NB4 (cell line): ENCODE data around the gene WDR36.

Experiments
- DNase-seq: peaks from one replicate; pipeline ENCODE4 v3.0.0; 2010; ENCODE audit warnings: low read depth
- H3K4me3 ChIP-seq: one replicate; pipeline ENCODE4 v1.5.1; 2011; ENCODE audit warnings: mild to moderate bottlenecking, low read depth, low read length, moderate library complexity
- CTCF ChIP-seq: IDR thresholded peaks from one replicate; pipeline ENCODE4 v1.5.1; 2012; ENCODE audit warnings: low read depth, low read length
- MYC ChIP-seq: IDR thresholded peaks from 2 replicates; pipeline ENCODE4 v1.6.1; 2011; ENCODE audit warnings: low read depth, low read length
- POLR2A ChIP-seq: IDR thresholded peaks from 2 replicates; pipeline ENCODE4 v1.6.1; 2011; ENCODE audit warnings: mild to moderate bottlenecking; ENCODE audit not compliant: insufficient read length; ENCODE audit errors: extremely low read depth
- TF ChIP-seq, protein P1 (sequence below): IDR thresholded peaks from 2 replicates; pipeline ENCODE4 v1.6.1; 2011; ENCODE audit warnings: low read depth, low read length

Gene WDR36

DNA sequence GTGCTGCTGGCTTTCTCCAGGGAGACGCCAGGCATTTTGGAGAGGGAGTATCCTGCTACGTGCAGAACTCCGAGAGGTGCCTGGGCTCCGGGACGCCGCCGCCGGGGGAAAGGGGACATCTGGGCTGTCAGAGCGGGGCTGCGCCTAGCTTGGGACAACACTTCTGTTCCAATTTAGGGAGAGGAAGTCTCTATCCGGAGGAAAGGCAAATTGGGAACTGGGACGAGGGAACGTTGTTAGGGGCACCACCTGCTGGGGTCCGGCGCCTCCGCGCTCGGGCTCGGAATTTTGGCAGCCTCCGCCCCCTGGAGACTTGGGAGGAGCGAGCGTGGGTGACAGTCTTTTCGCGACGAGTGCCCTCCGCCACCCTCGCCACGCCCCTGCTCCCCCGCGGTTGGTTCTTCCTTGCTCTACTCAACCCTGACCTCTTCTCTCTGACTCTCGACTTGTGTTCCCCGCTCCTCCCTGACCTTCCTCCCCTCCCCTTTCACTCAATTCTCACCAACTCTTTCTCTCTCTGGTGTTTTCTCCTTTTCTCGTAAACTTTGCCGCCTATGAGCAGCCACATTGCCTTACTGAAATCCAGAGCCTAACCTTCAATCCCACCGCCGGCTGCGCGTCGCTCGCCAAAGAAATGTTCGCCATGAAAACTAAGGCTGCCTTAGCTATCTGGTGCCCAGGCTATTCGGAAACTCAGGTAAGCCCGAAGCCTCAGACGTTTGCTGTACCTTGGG lies 19.0 kb upstream of the WDR36 start:
- H3K4me3 ChIP-seq = peak overlapping the region; percentile 27
- TF ChIP-seq, protein P1, sequence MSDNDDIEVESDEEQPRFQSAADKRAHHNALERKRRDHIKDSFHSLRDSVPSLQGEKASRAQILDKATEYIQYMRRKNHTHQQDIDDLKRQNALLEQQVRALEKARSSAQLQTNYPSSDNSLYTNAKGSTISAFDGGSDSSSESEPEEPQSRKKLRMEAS = no peak
- no peak for TF ChIP-seq MYC
- no peak for TF ChIP-seq POLR2A
- no peak for TF ChIP-seq CTCF
- peak; percentile 42 for DNase-seq

DNA sequence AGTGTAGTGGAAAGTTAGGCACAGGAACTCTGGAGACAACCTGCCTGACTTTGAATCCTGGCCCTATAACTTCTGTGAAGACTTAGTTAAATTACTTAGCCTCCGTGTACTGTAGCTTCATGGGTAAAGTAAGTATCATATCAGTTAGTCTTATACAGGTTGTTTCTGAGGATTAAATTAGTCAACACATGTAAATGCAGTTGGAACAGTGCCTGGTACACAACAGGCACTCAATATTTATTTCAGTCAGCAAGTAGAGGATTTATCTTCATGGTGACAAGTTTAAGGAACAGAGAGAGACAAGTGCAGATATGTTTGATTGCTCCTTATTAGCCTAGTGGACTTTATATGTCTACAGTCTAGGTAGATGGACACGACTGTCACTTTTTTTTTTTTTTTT lies 17.9 kb upstream of the WDR36 start:
- no peak overlapping the region for H3K4me3 ChIP-seq
- DNase-seq = no peak
- TF ChIP-seq, protein P1 = no peak
- TF ChIP-seq POLR2A (no peak), MYC (no peak), CTCF (no peak)

DNA sequence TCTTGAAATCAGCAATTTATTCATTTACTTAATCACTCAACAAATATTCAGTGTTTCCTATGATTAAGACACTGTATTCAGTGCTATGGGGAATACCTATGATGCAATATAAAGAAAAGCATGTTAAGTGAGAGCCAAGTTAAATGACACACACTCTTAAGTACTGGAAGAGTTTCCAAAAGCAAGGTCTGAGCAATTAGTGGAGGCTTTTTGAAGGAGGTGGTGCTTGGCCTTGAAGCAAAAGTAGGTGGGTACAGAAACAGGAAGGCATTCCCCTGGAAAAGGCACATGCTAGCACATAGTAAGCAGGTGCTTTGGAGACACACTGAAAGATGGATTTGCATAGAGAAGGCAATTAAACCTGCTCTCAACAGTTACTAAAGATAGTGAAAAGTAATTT lies 16.6 kb upstream of the WDR36 start:
- DNase-seq = no peak
- no peak overlapping the region for H3K4me3 ChIP-seq
- no peak for TF ChIP-seq MYC
- no peak for TF ChIP-seq POLR2A
- TF ChIP-seq CTCF = no peak
- TF ChIP-seq, protein P1 = no peak

GRCh38 chr5:111076091-111076490 lies 16.1 kb upstream of the WDR36 start:
- TF ChIP-seq POLR2A (no peak), MYC (no peak), CTCF (no peak)
- TF ChIP-seq, protein P1 = no peak

GRCh38 chr5:111077678-111078077 lies 14.5 kb upstream of the WDR36 start:
- DNase-seq = no peak
- H3K4me3 ChIP-seq = no peak overlapping the region
- TF ChIP-seq CTCF (no peak), POLR2A (no peak), MYC (no peak)
- TF ChIP-seq, protein P1 = no peak

More at GRCh38 chr5:111076091-111076490, 16.1 kb upstream of the WDR36 start:
- no peak overlapping the region for H3K4me3 ChIP-seq
- DNase-seq = no peak
